Liver (tissue), 9 donors: Measurements from ENCODE around the gene ARL6IP6. TPM values are rescaled to one million over a fixed set of nuclear protein-coding genes. Genes with fewer than 3 reads are reported as not detected.
"Not testable (repeated sequence)": the region's sequence is repeated elsewhere in the genome, so short reads cannot be mapped to it uniquely, and the experiment has no call there.

Experiments
- DNase-seq: peaks from one replicate; pipeline ENCODE4 v3.0.0-alpha.2; 2017; ENCODE audit warnings: low spot score
- H3K27ac ChIP-seq, 2 donors: one replicate each; pipeline ENCODE4 v1.7.0; 2013; ENCODE audit warnings: inconsistent platforms in 2 of 2, low read length in 2 of 2, control low read depth in 1 of 2, low read depth in 1 of 2, mild to moderate bottlenecking in 1 of 2
- H3K27me3 ChIP-seq, 4 donors: one replicate each; pipeline versions ENCODE4 v1.6.1 to v1.7.0; 2013; ENCODE audit warnings: low read length in 3 of 4, inconsistent platforms in 1 of 4, mild to moderate bottlenecking in 1 of 4, moderate library complexity in 1 of 4; ENCODE audit not compliant: control insufficient read depth in 4 of 4, insufficient read depth in 4 of 4
- H3K36me3 ChIP-seq, 4 donors: one replicate each; pipeline versions ENCODE4 v1.6.1 to v1.7.0; 2013; ENCODE audit warnings: low read length in 3 of 4, mild to moderate bottlenecking in 3 of 4, low read depth in 1 of 4, moderate library complexity in 1 of 4; ENCODE audit not compliant: control insufficient read depth in 4 of 4, insufficient read depth in 3 of 4
- H3K4me1 ChIP-seq, 4 donors: one replicate each; pipeline versions ENCODE4 v1.6.1 to v1.7.0; 2013; ENCODE audit warnings: low read length in 3 of 4, mild to moderate bottlenecking in 3 of 4, moderate library complexity in 1 of 4; ENCODE audit not compliant: control insufficient read depth in 4 of 4, insufficient read depth in 4 of 4
- H3K4me3 ChIP-seq, 3 donors: one replicate each; pipeline versions ENCODE4 v1.6.1 to v1.7.0; 2013; ENCODE audit warnings: low read length in 3 of 3, control low read depth in 1 of 3, low read depth in 1 of 3, mild to moderate bottlenecking in 1 of 3
- H3K9ac ChIP-seq, 2 donors: one replicate each; pipeline ENCODE4 v1.7.0; 2013; ENCODE audit warnings: low read length in 2 of 2, mild to moderate bottlenecking in 2 of 2, moderate library complexity in 2 of 2, control low read depth in 1 of 2, low read depth in 1 of 2
- H3K9me3 ChIP-seq, 4 donors: one replicate each; pipeline versions ENCODE4 v1.6.1 to v1.7.0; 2013; ENCODE audit warnings: low read length in 3 of 4; ENCODE audit not compliant: control insufficient read depth in 4 of 4
- CTCF ChIP-seq: fragments of 150-350 bp; IDR thresholded peaks from 2 replicates; pipeline ENCODE4 v1.5.1; 2017; ENCODE audit warnings: improper control_type of control experiment, low read depth, low read length; ENCODE audit not compliant: missing input control
- GABPA ChIP-seq, 2 donors: IDR thresholded peaks in 1 of 2; conservative IDR thresholded peaks in 1 of 2; 2 replicates each; pipeline ENCODE4 v1.6.1; 2016; ENCODE audit warnings: antibody characterized with exemption in 2 of 2, mild to moderate bottlenecking in 1 of 2, moderate library complexity in 1 of 2
- HNF4G ChIP-seq: IDR thresholded peaks from 2 replicates; pipeline ENCODE4 v1.6.1; 2016; ENCODE audit warnings: antibody characterized with exemption
- JUND ChIP-seq, 2 donors: IDR thresholded peaks; 2 replicates each; pipeline ENCODE4 v1.6.1; 2016; ENCODE audit warnings: antibody characterized with exemption in 2 of 2
- NR2F2 ChIP-seq: IDR thresholded peaks from 2 replicates; pipeline ENCODE4 v1.6.1; 2016; ENCODE audit warnings: antibody characterized with exemption
- RAD21 ChIP-seq, 2 donors: IDR thresholded peaks; 2 replicates each; pipeline ENCODE4 v1.6.1; 2016; ENCODE audit warnings: antibody characterized with exemption in 2 of 2, mild to moderate bottlenecking in 2 of 2
- REST ChIP-seq: IDR thresholded peaks from 2 replicates; pipeline ENCODE4 v1.6.1; 2016; ENCODE audit warnings: antibody characterized with exemption, mild to moderate bottlenecking
- SP1 ChIP-seq: IDR thresholded peaks from 2 replicates; pipeline ENCODE4 v1.6.1; 2018; ENCODE audit warnings: antibody characterized with exemption, mild to moderate bottlenecking
- TAF1 ChIP-seq: conservative IDR thresholded peaks from 2 replicates; pipeline ENCODE4 v1.6.1; 2016; ENCODE audit warnings: antibody characterized with exemption, mild to moderate bottlenecking
- WGBS: extraction: QIAGEN DNeasy Blood & Tissue Kit; methylation state at CpG from one replicate; pipeline ENCODE4 v1.1.7; 2013; 5-methylcytosine and 5-hydroxymethylcytosine counted together
- polyA plus RNA-seq, 2 donors: library from polyadenylated mRNA; stranded (reverse) in 1 of 2; unstranded in 1 of 2; fragments of 200-250 nt in 1 of 2; fragments of >200 nt in 1 of 2; fragmentation: Nextera tagmentation in 1 of 2; extraction: Ambion mirVana in 1 of 2; gene quantifications; one replicate each; pipeline versions ENCODE4 v1.2.1 to v1.2.3, GENCODE V29; 2013 to 2015
- total RNA-seq, 2 donors: library from RNA; depleted of rRNA; stranded (reverse); fragments of >200 nt; gene quantifications; one replicate each; pipeline ENCODE4 v1.2.3, GENCODE V29; 2014
- TF ChIP-seq, protein P1 (sequence below): IDR thresholded peaks from 2 replicates; pipeline ENCODE4 v1.6.1; 2016; ENCODE audit warnings: antibody characterized with exemption
- TF ChIP-seq, protein P2 (sequence below): IDR thresholded peaks from 2 replicates; pipeline ENCODE4 v1.6.1; 2016; ENCODE audit warnings: antibody characterized with exemption
- donor health status: healthy.
- donor health status: healthy.
- donor health status: healthy.
- donor health status: healthy.
- donor health status: healthy.

The ARL6IP6 gene
- total and polyA plus RNA-seq, 4 donors, result 2.2 to 16.6 (median 4.6) TPM

GRCh38 chr2:152730591-152731333 is 12.3 kb downstream of the ARL6IP6 start:
- 88% methylated on average over 1 of the region's 1 CpG for WGBS
- no peak for DNase-seq
- no peak for TF ChIP-seq CTCF
- no peak for TF ChIP-seq REST
- no peak for TF ChIP-seq SP1
- TF ChIP-seq, protein P1, sequence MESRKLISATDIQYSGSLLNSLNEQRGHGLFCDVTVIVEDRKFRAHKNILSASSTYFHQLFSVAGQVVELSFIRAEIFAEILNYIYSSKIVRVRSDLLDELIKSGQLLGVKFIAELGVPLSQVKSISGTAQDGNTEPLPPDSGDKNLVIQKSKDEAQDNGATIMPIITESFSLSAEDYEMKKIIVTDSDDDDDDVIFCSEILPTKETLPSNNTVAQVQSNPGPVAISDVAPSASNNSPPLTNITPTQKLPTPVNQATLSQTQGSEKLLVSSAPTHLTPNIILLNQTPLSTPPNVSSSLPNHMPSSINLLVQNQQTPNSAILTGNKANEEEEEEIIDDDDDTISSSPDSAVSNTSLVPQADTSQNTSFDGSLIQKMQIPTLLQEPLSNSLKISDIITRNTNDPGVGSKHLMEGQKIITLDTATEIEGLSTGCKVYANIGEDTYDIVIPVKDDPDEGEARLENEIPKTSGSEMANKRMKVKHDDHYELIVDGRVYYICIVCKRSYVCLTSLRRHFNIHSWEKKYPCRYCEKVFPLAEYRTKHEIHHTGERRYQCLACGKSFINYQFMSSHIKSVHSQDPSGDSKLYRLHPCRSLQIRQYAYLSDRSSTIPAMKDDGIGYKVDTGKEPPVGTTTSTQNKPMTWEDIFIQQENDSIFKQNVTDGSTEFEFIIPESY, result no peak
- TF ChIP-seq TAF1, result no peak
- TF ChIP-seq, protein P2, sequence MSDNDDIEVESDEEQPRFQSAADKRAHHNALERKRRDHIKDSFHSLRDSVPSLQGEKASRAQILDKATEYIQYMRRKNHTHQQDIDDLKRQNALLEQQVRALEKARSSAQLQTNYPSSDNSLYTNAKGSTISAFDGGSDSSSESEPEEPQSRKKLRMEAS, result no peak
- no peak for TF ChIP-seq GABPA (IDR thresholded peaks at IDR 0.05 in 1 of 2, conservative IDR thresholded peaks at IDR 0.05 in 1 of 2)
- TF ChIP-seq HNF4G, result no peak
- no peak for TF ChIP-seq NR2F2
- TF ChIP-seq RAD21 (IDR thresholded peaks at IDR 0.05), result no peak
- TF ChIP-seq JUND (IDR thresholded peaks at IDR 0.05), result no peak
- H3K4me1 ChIP-seq, result peaks cover 0 to 3% (median 0%) of the 10 kb centered on the region in 4 donors
- no peaks in the 10 kb centered on the region for H3K36me3 ChIP-seq
- H3K9ac ChIP-seq, result no peak overlapping the region
- H3K27me3 ChIP-seq, result no peaks in the 10 kb centered on the region
- no peak overlapping the region for H3K4me3 ChIP-seq
- no peak overlapping the region for H3K27ac ChIP-seq
- no peaks in the 10 kb centered on the region for H3K9me3 ChIP-seq

DNA sequence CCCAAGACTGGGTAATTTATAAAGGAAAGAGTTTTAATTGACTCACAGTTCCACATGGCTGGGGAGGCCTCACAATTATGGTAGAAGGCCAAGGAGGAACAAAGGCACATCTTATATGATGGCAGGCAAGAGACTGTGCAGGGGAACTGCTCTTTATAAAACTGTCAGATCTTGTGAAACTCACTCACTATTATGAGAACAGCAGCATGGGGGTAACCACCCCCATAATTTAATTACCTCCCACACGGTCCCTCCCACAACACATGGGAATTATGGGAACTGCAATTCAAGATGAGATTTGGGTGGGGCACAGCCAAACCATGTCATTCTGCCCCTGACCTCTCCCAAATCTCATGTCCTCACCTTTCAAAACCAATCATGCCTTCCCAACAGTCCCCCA is 19.1 kb downstream of the ARL6IP6 start:
- not testable (repeated sequence) for DNase-seq
- WGBS, result 98% methylated on average over 1 of the region's 1 CpG

More for the DNA sequence above, 19.1 kb downstream of the ARL6IP6 start:
- H3K27ac ChIP-seq, H3K4me1 ChIP-seq, H3K9ac ChIP-seq, H3K9me3 ChIP-seq, H3K4me3 ChIP-seq, H3K36me3 ChIP-seq, H3K27me3 ChIP-seq: not testable (repeated sequence)
